ENCODE results near the gene APMAP. TPM values are rescaled to one million over a fixed set of nuclear protein-coding genes. Genes with fewer than 3 reads are reported as not detected.
"Not testable (repeated sequence)": the region's sequence is repeated elsewhere in the genome, so short reads cannot be mapped to it uniquely, and the experiment has no call there.

APMAP gene
- total RNA-seq, 2 donors from 2014 or later, result 32.7 to 45.6 TPM

DNA sequence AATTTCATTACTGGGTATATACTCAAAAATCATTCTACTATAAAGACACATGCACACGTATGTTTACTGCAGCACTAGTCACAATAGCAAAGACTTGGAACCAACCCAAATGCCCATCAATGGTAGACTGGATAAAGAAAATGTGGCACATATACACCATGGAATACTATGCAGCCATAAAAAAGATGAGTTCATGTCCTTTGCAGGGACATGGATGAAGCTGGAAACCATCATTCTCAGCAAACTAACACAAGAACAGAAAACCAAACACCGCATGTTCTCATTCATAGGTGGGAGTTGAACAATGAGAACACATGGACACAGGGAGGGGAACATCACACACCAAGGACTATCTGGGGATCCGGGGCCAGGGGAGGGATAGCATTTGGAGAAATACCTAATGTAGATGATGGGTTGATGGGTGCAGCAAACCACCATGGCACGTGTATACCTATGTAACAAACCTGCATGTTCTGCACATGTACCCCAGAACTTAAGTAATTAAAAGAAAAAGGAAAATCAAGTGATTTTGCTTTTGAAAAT, 44.1 kb downstream of the APMAP start:
- DNase-seq (ENCODE audit: low spot score); intact Hi-C loops (cut with DNase I): not testable (repeated sequence)

DNA sequence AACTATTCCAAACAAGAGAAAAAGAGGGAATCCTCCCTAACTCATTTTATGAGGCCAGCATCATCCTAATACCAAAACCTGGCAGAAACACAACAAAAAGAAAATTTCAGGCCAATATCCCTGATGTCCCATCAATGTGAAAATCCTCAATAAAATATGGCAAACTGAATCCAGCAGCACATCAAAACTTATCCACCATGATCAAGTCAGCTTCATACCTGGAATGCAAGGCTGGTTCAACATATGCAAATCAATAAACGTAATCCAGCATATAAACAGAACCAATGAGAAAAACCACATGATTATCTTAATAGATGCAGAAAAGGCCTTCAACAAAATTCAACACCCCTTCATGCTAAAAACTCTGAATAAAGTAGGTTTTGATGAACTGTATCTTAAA, 46.2 kb downstream of the APMAP start:
- intact Hi-C loops (cut with DNase I); DNase-seq (ENCODE audit: low spot score): not testable (repeated sequence)

DNA sequence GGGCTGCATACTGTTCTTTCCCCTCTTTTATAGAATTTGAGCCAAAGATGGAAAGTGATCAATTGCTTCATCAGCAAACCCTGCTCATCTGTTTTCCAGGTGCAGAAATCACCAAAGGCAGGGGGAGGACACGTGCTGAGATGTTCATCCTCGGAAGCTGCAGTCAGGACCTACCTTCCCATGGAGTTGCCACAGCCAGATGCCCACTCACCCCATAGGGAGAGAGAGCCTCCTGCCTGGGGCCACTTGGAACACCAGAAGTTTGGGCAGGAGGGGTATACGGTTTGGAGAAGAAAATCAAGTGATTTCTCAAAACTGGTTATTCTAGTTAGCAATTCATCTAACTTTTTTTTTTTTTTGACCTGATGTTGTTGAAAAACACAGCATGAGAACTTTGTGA, 48.8 kb downstream of the APMAP start:
- DNase-seq (ENCODE audit: low spot score), result peak; percentile 11
- intact Hi-C loops (cut with DNase I), result no loop called here

DNA sequence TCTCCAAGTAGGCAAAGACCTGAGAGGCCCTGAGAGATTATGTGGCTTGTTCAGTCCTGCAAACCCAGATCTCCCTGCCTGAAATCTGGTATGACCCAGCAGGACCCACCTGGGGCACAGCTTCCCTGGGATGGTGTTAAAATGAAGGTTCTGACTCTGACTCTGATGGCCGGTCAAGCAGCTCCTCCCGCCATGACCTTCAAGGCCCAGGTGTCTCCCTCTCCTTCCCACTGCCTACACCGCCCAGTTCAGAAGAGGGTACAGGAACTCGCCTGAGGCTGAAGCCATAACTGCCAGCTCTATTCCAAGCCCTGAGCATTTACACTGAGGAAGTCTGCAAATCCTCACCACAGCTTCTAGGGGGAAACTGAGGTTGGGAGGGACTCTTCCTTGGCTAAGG, 49.4 kb downstream of the APMAP start:
- DNase-seq (ENCODE audit: low spot score), result peak; percentile 12
- intact Hi-C loops (cut with DNase I), result no loop called here

DNA sequence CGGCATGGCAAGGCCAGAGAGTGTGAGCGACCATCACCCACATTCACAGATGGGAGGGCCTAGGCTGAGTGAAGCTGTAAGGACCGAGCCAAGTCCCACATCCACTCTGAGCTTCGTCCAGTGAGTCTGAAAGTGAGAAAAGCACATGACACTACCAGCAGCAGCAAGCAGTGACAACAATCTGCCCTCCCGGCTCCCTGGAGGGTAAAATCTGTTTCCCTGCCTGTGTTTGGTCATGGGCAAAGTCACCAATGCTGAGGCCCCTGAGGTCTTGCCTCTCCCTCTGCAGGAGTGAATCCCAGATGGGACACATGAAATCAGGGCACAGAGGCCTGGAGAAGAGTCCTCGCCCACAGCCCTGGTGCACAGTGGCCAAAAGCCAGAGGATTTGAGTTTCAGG, 49.9 kb downstream of the APMAP start:
- peak; percentile 29 for DNase-seq (ENCODE audit: low spot score)
- intact Hi-C loops (cut with DNase I), result no loop called here

DNA sequence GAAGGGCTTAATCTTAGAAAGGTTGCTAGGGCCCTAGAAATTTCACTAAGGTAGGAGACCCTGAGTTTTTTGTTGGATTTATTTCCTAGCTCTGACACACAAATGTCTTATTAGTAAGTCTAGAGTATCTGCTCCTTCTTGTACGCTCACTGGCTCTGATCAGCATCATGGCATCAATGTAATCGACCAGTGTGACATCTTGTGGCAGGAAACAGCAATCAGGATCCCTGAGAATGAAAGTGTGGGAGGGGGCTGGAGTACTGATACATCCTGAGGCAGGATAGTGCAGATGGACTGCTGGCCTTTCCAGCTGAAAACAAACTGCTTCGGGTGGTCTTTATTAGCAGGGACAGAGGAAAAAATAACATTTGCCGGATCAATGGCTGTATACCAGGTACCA, 53.5 kb downstream of the APMAP start:
- peak; percentile 24 for DNase-seq (ENCODE audit: low spot score)
- intact Hi-C loops (cut with DNase I), result no loop called here

DNA sequence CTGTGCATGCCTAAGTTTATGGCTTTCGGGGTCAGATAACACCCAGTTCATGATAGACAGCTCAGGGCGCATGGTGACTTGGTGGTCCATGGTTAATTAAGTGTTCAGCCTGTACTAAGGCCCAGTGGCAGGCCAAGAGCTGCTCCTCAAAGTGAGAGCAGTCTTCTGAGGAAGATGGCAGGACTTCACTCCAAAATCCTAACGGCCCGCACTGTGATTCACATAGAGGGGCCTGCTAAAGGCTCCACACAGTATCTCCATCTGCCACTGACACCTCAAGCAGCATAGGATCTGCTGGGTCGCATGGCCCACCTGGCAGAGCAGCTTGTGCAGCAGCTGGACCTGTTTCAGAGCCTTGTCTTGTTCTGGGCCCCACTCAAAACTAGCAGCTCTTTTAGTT, 54.1 kb downstream of the APMAP start:
- intact Hi-C loops (cut with DNase I), result no loop called here
- peak; percentile 41 for DNase-seq (ENCODE audit: low spot score)

DNA sequence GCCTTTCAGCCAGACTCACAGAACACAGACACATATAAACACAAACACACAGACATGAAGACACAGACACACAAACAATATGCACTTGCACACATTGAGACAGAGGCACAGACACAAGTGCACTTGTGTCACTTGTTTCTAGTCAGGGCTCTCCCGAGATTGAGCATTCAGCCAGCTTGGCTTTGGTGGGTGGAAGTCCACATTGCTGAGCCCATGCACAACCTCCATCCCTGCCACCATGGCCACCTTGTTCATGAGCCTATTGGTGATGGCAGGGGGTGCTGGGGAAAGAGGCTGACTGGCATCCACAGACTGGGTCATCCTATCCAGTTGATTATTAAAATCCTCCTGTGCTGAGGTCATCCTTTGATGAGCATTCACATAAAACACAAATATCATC, 55.0 kb downstream of the APMAP start:
- DNase-seq (ENCODE audit: low spot score), result peak; percentile 55
- intact Hi-C loops (cut with DNase I), result loop anchor here in 1 of 2 donors (1.0 kb wide), 1 partner anchor 19 kb away; no protein-coding TSS in a partner anchor

DNA sequence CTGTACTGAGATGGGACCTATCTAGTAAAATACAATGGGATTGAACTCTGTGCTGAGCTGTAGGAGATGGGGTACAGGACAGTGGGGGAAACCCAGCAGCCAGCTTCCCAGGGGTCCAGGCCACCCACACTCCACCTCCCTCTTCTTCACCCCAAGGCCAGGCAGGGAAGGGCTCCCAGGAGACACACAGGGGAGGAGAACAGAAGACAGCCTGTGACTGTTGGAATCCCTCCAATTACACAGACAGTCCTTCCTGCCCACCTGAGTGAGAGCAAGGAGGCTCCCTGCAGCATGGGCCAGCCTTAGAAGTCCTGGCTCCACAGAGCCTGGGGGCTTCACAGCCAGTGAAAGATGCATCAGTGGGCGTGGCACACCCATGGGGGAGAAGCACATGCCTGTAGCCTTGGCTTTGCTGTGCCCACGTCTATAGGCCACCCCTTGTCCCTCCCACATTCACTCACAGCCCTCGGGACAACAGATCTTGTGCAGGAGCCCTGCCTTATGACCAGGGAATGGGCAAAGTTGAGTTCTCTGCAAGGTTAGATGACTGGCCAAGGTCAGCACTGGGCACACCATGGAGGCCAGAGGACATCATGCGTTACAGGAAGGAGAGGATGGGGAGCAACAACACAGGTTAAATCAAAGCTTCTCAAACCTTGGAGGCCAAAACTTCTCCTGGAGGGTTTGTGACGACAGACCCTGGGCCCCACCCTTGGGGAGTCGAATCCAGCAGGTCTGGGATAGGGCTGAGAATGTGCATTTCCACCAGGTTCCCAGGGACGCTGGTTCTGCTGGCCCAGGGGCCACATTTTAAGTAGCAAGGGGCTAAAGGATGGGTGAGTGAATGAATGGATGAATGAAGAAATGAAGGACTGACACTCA, 55.8 kb downstream of the APMAP start:
- intact Hi-C loops (cut with DNase I), result loop anchor here in 1 of 2 donors (1.0 kb wide), 1 partner anchor 18 kb away; no protein-coding TSS in a partner anchor
- DNase-seq (ENCODE audit: low spot score), result peak; percentile 40

DNA sequence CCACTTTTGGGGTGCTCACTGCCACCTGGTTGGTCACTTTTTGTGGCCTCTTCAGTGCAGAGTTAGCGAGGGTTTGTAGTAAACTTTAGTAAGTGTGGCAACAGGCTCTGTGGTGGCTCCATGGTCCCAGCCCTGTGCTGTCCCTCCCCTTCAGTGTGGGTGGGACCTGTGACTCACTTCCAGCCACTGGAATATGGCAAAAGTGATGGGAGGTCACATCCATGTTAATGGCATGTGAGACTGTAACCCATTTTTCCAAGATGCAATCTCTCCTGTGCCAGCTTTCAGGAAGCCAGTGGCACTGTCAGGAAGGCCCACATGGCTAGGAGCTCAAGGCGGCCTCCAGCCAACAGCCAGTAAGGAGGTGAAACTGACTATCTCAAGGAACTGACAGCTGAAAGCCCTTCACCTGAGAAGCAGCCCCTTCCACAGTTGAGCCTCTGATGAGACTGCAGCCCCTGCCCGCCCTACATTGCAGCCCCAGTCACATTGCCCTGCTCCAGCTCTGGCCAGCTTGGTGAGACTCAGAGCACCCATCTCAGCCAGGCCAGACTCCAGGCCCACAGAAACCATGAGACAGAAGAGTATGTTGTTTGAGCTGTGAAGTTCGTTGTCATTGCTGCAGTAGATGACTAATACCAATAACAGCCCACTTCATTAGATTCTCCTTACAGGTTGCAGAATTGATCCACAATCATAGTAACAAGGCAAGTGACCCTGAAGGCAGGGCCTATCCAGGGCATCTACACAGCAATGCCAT, 56.6 kb downstream of the APMAP start:
- intact Hi-C loops (cut with DNase I), result no loop called here
- DNase-seq (ENCODE audit: low spot score), result peak; percentile 37

DNA sequence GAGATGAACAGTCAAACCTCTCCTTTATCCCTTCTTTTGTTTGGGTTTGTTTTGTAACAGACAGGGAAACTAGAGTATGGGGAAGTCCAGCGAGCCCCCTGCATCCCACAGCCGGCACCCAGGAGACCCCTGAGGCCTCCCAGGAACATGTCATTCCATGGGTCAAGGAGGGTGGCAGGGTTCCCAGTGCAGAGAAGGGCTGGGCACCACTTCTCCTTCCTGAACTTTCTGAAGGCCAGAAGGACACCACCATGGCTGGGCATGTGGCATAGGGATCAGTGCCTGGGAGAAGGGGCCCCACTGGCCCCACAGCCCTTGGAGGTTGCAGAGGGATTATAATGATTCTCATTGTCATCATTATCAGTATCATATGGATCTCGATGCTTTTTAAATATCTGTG, 57.4 kb downstream of the APMAP start:
- intact Hi-C loops (cut with DNase I), result no loop called here
- DNase-seq (ENCODE audit: low spot score), result peak; percentile 24

DNA sequence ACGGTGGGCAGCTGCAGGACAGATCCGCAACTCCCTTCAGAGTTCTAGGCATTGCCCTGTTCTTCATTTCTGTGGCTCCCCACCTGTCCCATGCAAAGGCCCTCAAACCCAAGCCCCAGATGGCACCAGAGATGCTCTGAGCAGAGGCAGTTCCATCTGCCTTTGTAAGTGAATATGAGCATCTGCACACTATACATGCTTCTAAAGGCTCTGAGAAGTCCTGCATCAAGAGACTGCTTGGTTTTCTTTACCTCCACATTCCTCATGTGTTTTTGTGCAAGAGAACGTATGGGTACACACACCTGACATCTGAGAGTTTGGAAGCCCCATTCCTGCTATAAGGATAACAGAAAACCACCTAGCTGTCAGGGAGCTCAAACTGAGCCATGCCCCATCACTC, 57.8 kb downstream of the APMAP start:
- intact Hi-C loops (cut with DNase I), result no loop called here
- DNase-seq (ENCODE audit: low spot score), result no peak

DNA sequence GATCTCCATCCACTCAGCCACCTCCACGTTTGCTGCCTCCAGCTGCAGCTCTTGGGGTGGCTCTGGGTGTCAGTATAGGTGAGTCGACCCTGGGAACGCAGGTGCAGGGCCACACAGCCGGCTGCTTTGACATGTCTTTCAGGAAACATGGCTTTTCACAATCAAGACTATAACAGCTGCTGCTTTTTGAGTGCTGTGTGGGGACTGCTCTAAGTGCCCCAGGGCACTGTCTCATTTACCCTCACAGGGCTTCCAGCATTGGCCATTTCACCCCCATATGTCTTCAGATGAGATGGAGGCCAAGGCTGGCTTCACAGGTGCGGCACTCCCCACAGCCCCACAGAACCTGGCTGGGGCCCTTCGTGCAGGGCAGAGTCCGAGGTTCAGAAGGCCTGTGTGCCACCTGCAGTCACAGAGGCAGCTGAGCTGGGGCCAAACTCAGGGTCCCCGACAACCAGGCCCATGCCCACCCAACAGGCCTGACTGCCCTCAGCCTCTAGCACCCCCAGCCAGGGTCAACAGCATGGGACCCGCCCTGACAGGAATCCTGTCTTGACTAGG, 58.4 kb downstream of the APMAP start:
- intact Hi-C loops (cut with DNase I), result no loop called here
- DNase-seq (ENCODE audit: low spot score), result peak; percentile 64

DNA sequence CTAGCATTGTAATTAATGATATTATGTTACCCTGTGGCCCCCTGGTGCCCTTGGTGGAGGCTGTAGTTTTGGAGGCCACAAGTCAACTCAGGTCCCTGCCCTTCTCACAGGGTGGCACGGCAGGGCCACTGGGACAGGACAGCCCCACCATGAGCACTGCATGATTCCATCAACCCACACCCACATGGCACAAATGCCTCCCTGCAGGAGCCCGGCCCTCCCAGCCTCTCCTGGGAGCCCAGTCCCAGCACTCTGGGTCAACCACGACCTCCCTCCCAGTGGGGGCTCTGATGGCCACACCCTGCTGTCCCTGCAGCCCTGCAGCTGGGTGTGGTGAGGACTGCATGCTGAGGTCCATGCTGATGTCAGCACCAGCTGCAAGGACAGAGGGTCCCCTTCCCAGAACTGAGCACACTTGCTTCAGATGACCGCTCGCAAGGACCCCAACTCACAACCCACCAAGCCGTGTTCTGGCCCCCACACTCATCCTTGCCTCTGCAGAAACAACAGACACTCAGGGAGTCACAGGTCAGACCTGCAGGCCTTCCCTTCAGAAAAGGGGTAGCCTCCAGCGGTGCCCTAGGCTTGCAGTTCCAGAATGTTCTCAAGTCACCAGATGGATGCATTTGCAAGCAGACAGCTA, 59.2 kb downstream of the APMAP start:
- intact Hi-C loops (cut with DNase I), result no loop called here
- peak; percentile 54 for DNase-seq (ENCODE audit: low spot score)

DNA sequence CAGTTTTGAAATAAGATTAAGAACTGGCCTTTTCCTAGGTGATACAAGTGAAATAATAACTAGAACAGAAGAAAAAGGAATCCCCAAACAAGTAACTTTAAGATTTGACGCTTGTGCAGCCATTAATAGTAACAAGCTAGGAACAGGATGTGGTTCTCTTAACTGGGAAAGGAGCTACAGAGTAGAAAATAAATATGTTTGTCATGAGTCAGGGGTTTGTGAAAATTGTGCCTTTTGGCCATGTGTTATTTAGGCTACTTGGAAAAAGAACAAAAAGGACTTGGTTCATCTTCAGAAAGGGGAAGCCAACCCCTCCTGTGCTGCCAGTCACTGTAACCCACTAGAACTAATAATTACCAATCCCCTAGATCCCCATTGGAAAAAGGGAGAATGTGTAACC, 60.7 kb downstream of the APMAP start:
- DNase-seq (ENCODE audit: low spot score); intact Hi-C loops (cut with DNase I): not testable (repeated sequence)

DNA sequence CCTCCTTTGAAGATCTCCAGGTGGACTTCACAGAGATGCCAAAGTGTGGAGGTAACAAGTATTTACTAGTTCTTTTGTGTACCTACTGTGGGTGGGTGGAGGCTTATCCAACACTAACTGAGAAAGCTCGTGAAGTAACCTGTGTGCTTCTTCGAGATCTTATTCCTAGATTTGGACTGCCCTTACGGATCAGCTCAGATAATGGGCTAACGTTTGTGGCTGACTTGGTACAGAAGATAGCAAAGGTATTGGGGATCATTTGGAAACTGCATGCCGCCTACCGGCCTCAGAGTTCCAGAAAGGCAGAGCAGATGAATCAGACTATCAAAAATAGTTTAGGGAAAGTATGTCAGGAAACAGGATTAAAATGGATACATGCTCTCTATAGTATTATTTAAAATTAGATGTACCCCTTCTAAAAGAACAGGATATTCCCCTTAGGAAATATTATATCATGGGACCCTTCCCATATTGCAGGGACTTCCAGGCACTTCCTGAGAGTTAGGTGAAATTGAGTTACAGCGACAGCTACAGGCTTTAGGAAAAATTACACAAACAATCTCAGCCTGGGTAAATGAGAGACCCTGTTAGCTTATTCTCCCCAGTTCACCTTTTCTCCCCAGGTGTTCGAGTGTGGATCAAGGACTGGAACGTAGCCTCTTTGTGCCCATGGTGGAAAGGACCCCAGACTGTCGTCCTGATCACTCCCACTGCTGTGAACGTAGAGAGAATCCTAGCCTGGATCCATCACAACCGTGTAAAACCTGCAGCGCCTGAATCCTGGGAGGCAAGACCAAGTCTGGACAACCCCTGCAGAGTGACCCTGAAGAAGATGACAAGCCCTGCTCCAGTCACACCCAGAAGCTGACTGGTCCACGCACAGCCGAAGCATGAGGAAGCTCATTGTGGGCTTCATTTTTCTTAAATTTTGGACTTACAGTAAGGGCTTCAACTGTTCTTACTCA, 61.5 kb downstream of the APMAP start:
- intact Hi-C loops (cut with DNase I), result not testable (repeated sequence)
- peak; percentile 38 for DNase-seq (ENCODE audit: low spot score)

DNA sequence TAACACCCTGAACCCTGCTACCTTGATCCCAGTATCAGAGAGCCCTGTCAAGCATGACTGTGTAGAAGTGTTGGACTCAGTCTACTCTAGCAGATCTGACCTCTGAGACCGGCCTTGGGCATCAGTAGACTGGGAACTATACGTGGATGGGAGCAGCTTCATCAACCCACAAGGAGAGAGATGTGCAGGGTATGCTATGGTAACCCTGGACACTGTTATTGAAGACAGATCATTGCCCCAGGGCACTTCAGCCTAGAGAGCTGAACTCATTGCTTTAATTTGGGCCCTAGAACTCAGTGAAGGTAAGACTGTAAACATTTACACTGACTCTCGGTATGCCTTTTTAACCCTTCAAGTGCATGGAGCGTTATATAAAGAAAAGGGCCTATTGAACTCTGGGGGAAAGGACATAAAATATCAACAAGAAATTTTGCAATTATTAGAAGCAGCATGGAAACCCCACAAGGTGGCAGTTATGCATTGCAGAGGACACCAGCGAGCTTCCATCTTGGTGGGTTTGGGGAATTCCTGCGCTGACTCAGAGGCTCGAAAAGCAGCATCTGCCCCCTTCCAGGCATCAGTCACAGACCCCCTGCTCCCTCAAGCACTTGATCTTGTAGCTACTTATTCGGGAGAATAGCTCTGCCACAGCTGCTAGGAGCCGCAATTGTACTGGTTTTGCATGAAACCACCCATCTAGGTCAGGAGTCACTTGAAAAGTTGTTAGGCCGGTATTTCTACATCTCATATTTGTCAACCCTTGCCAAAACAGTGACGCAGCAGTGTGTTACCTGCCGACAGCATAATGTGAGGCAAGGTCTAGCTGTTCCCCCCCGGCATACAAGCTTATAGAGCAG, 62.5 kb downstream of the APMAP start:
- peak; percentile 46 for DNase-seq (ENCODE audit: low spot score)
- intact Hi-C loops (cut with DNase I), result not testable (repeated sequence)
